GM21423 (cell line): ENCODE measurements around the gene NTN1.
"Not testable (repeated sequence)": the region's sequence is repeated elsewhere in the genome, so short reads cannot be mapped to it uniquely, and the experiment has no call there.

Source experiments
- ATAC-seq: cut with Tn5 transposase; IDR thresholded peaks from one replicate; pipeline ENCODE4 v1.9.1; 2021; ENCODE audit warnings: mild to moderate bottlenecking, moderate library complexity; ENCODE audit not compliant: unreplicated experiment

The NTN1 gene

GRCh38 chr17:9021158-9021991 is at the start of gene NTN1:
NTN1 (plus strand) TSS chr17:9021510; CDS start chr17:9022374, 864 bp downstream.
- ATAC-seq, result peak; percentile 64

- ATAC-seq, result no peak
These were observed 46.1 kb upstream of the NTN1 start for GRCh38 chr17:8975091-8975725.

GRCh38 chr17:8976638-8977037 is 44.7 kb upstream of the NTN1 start:
- ATAC-seq, result no peak

- no peak for ATAC-seq
These were observed 41.6 kb upstream of the NTN1 start for GRCh38 chr17:8979715-8980114.

GRCh38 chr17:8981443-8981842 is 39.9 kb upstream of the NTN1 start:
- no peak for ATAC-seq

- ATAC-seq, result not testable (repeated sequence)
These were observed 37.1 kb upstream of the NTN1 start for GRCh38 chr17:8984225-8984624.

GRCh38 chr17:8985054-8985701 is 36.1 kb upstream of the NTN1 start:
- ATAC-seq, result no peak

GRCh38 chr17:8986295-8986694 is 35.0 kb upstream of the NTN1 start:
- no peak for ATAC-seq

- not testable (repeated sequence) for ATAC-seq
These were observed 32.9 kb upstream of the NTN1 start for GRCh38 chr17:8988263-8988935.

GRCh38 chr17:8991514-8992285 is 29.6 kb upstream of the NTN1 start:
- ATAC-seq, result no peak

- ATAC-seq, result no peak
These were observed 27.0 kb upstream of the NTN1 start for GRCh38 chr17:8994319-8994718.

GRCh38 chr17:8995711-8996110 is 25.6 kb upstream of the NTN1 start:
- ATAC-seq, result no peak

- peak; percentile 69 for ATAC-seq
These were observed 23.2 kb upstream of the NTN1 start for GRCh38 chr17:8997994-8998628.

GRCh38 chr17:9001559-9001958 is 19.8 kb upstream of the NTN1 start:
- no peak for ATAC-seq

- ATAC-seq, result no peak
These were observed 19.1 kb upstream of the NTN1 start for GRCh38 chr17:9002227-9002605.

GRCh38 chr17:9002606-9003354 is 18.5 kb upstream of the NTN1 start:
- no peak for ATAC-seq

- no peak for ATAC-seq
These were observed 17.8 kb upstream of the NTN1 start for GRCh38 chr17:9003355-9004131.

GRCh38 chr17:9004132-9004960 is 17.0 kb upstream of the NTN1 start:
- ATAC-seq, result no peak
